T1000 (cell line): ENCODE results near the gene MAST4.

Experiments used
- DNase-seq: peaks from one replicate; lab custom pipeline; 2025; ENCODE audit warnings: mixed read lengths; lab: John Stamatoyannopoulos, UW

The MAST4 gene

DNA sequence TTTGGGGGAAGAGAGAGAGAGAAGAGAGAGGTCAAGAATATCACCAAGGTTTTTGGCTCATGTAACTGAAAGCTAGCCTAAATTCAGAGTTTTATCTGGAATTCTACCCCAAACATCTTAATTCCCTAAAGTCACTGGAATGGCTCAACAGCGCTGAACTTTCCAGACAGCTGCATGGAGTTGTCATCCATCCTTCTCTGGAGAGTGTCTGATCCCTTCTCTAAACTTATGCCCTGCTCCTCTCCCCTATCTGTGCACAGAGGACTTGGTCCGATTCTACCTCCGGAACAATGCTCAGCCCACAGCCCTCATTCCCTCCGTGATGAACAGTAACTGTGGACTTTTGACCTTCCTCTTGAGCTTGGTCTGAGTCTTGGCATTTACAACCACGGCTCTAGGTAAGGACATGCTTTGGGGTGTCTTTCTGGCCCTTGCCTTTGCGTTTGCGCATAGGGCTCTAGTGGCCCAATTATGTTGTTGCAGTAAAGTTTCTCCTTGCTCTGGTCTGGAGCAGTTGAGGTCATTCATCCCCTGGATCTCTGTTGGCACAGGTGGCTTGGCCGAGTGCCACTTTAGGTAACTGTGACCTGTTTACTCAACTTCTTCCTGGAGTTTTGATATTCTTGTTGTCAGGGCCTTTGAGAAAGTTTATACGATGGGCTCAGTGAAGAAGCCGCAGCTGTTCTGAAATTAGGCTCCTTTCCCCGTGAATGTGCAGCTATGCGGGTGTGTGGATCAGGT lies 618.7 kb downstream of the MAST4 start:
- no peak for DNase-seq

DNA sequence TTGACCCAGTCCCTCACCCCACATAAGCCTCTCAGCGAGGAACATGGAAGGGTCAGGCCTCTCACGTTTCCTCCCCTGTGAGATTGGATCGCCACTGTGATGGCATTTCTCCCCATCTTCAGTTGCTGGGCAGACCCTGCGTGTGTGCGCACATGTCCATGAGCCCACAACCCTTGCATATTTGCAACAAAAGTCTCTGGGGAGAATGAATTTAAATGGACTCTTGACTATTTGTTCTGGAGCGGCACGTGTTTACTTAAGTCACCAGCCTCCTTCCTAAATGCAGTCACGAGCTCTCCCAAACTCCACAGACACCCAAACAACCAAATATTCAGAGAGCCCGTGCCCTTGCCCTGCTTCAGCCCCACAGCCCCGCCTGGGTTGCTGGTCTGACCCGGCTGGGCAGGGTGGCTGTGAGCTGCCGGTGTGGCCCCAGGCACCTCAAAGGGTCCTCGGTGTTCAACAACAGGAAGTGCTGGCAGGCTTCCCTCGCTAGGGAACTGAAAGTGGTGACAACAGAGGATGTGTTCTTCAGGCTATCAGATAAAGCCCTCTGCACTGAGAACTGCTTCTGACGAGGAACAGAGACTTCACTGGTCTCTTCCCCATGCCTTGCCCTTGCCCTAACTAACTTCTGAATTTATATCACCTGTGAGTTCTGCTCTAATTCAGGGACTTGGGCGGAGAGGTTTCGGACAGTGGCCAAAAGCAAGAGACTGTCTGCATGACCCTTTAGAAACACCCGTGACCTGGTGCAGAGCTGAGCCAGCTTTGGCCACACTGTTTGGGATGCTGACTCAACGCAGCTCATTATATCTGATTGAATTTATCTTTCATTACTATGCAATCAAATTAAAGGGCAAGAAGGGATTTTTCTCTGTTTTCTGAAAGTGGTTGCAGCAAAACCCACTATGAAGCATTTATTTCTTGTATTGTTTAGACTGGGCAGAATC lies 619.6 kb downstream of the MAST4 start:
- DNase-seq: no peak

DNA sequence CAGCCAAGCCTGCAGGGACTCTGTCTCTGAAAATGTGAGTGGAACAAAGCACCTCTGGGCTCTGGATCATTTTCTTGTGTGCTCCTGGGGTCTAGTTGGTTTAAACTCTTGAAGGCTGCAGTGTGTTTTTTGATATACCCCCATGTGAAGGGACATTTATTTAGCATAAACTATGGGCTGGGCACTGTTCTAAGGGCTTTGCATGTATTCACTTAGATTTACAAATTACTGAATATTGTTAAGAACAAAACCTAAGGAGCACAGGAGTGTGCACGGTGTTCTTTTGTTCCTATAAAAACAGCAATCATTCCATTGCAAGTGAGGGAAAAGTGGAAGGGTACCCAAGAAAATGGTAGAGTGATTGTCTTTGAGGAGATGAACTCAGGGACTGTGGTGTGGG lies 620.4 kb downstream of the MAST4 start:
- DNase-seq: no peak
